Urinary bladder (tissue), 4 donors: Measurements from ENCODE around the gene CDH13. TPM values are rescaled to one million over a fixed set of nuclear protein-coding genes. Genes with fewer than 3 reads are reported as not detected.
A peak's percentile ranks its signal among the peaks of the same experiment; 100 is the strongest.

ENCODE experiments used
- DNase-seq: peaks from one replicate; pipeline ENCODE4 v3.0.0-alpha.2; 2015; ENCODE audit errors: extremely low spot score
- H3K27ac ChIP-seq: one replicate; pipeline ENCODE4 v1.5.1; 2013; ENCODE audit warnings: low read depth, mild to moderate bottlenecking, moderate library complexity
- H3K36me3 ChIP-seq: one replicate; pipeline ENCODE4 v1.6.1; 2013; ENCODE audit warnings: mild to moderate bottlenecking, moderate library complexity; ENCODE audit not compliant: insufficient read depth
- H3K4me1 ChIP-seq: one replicate; pipeline ENCODE4 v1.6.1; 2013; ENCODE audit warnings: mild to moderate bottlenecking, moderate library complexity; ENCODE audit not compliant: insufficient read depth
- H3K4me3 ChIP-seq: one replicate; pipeline ENCODE4 v1.5.1; 2013; ENCODE audit warnings: low read depth, low read length
- WGBS: extraction: QIAGEN DNeasy Blood & Tissue Kit; methylation state at CpG from one replicate; pipeline ENCODE4 v1.1.7; 2013; 5-methylcytosine and 5-hydroxymethylcytosine counted together
- polyA plus RNA-seq: library from polyadenylated mRNA; stranded (reverse); fragments of 200-250 nt; gene quantifications from one replicate; pipeline ENCODE4 v1.2.3, GENCODE V29; 2013
- total RNA-seq: library from RNA; depleted of rRNA; stranded (reverse); fragments of >200 nt; gene quantifications from one replicate; pipeline ENCODE4 v1.2.3, GENCODE V29; 2014
- donor health status: healthy with polysubstance abuse.
- donor health status: healthy.

Gene CDH13
- total and polyA plus RNA-seq, 2 donors = 18.9 to 21.5 TPM

DNA sequence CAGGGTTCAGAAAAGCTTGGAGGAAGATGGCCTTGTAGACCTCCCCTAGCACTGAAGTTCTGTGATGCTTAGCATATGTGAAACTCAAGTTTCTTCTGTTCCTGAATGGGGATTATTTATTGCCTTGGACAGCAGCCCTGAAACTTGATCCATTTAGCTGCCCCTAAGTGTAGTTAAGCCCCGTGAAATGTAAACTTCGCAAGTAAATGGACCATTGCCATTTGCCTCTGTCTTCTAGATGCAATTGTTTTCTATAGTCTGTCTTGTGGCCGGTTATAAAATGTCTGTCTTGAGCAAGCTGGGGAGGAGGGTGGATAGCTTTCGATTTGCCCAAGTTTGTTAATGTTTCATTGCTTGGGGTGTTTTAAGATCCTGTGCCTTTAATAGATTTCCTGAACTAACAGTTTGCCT lies 261.8 kb downstream of the CDH13 start:
- H3K4me1 ChIP-seq = no peaks in the 10 kb centered on the region
- H3K27ac ChIP-seq = no peak overlapping the region
- DNase-seq = peak; percentile 23
- no peak overlapping the region for H3K4me3 ChIP-seq
- 11% methylated on average over 4 of the region's 4 CpGs for WGBS
- H3K36me3 ChIP-seq = no peaks in the 10 kb centered on the region

DNA sequence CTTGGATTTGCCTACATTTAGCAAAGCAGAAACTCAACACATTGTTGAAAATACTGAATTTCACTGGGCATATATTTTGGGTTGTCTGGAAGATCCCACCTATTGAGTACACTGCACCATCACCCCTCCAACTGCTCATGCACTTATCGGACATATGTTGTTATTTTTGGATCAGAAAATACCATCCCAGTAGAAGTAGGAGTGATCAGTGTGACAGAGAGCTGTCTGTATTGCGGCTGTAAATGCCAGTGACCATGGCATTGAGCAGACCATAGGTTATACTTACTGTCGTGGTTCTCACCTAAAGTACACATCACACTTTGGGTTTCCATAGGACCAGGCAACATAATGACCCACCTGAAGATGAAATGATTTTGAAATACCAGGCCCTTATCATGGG lies 264.7 kb downstream of the CDH13 start:
- 89% methylated on average over 3 of the region's 3 CpGs for WGBS
- Histone ChIP-seq H3K27ac (no peak overlapping the region), H3K4me1 (no peaks in the 10 kb centered on the region), H3K36me3 (no peaks in the 10 kb centered on the region), H3K4me3 (no peak overlapping the region)
- no peak for DNase-seq

DNA sequence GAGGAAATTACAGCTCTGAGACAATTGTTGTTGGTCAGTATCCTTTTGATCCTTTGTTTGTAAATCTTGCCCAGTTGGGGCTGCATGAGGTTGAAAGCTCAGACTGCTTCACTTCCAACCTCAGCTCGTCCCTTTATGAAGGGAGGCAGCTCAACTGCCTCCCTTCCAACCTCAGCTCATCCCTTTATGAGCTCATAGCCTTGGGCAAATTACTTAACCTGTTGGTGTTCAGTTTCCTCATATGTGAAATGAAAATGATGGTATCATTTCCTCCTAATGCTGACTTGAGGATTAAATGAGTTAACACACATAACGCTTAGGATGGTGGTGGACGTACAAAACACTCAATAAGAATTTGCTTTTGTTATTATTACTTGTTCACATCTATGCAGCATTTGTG lies 265.1 kb downstream of the CDH13 start:
- Histone ChIP-seq H3K27ac (no peak overlapping the region), H3K4me3 (no peak overlapping the region), H3K36me3 (no peaks in the 10 kb centered on the region), H3K4me1 (no peaks in the 10 kb centered on the region)
- no peak for DNase-seq
- WGBS = 74% methylated on average over 3 of the region's 3 CpGs

DNA sequence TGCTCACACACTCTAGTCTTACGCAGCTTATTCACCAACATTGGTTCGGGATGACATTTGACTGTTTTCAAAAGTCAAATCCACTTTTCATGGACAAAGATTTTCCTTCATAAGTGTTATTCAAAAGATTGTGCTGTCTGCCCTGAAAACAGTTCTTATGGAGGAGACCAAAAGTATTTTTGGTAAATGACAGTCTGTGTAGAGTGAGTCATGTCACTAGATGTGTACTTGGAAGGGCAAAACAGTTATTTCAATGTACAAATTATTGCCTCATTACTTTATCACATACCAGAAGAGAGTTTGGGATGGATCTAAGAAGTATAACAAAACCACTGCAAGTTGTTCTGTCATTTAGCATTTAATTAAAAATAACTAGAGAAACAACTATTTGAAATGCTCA lies 265.6 kb downstream of the CDH13 start:
- no peak overlapping the region for H3K27ac ChIP-seq

DNA sequence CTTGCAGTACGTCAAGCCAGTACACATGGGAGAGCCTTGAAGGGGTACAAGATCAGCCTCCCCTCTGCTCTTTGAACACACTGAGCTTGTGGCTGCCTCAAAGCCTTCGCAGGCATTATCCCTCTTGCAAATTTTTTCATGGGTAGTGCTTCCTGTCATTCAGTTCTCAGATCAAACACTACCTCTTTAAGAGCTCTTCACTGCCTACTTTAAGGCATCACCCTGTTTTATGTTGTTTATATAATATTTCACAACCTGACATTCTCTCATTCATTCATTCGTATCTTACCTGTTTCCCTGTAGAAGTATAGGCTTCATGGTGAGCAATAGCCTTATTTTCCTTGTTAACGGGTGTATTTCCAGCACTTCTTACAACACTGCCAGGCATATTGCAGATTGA lies 269.1 kb downstream of the CDH13 start:
- H3K4me1 ChIP-seq = no peaks in the 10 kb centered on the region
- no peaks in the 10 kb centered on the region for H3K36me3 ChIP-seq
- H3K4me3 ChIP-seq = no peak overlapping the region
- DNase-seq = no peak
- H3K27ac ChIP-seq = no peak overlapping the region
- 66% methylated on average over 4 of the region's 4 CpGs for WGBS

More for the DNA sequence above, 265.6 kb downstream of the CDH13 start:
- Histone ChIP-seq H3K36me3 (no peaks in the 10 kb centered on the region), H3K4me3 (no peak overlapping the region), H3K4me1 (no peaks in the 10 kb centered on the region)
- no peak for DNase-seq
- 86% methylated on average over 2 of the region's 2 CpGs for whole genome bisulfite sequencing

DNA sequence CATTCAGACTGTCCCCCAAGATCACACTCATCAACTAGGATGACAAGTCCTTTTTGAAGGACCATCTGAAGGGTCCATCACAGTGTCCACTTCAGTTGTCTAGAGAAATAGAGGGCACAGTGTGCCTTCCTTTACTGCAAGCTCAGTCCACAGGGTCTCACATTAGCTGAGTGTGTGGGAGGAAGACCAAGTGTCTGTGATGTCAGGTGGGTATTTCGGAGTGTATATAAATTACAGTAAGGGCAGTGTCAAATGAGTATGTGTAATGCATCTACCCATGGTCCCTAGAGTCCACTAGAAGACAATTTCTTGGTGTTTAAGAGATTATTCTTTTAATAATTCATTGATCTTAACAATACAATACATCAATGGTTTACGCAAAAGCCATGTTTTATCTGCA lies 272.2 kb downstream of the CDH13 start:
- Histone ChIP-seq H3K4me1 (no peaks in the 10 kb centered on the region), H3K36me3 (no peaks in the 10 kb centered on the region), H3K4me3 (no peak overlapping the region), H3K27ac (no peak overlapping the region)
- WGBS = 92% methylated on average over 2 of the region's 2 CpGs
- no peak for DNase-seq

DNA sequence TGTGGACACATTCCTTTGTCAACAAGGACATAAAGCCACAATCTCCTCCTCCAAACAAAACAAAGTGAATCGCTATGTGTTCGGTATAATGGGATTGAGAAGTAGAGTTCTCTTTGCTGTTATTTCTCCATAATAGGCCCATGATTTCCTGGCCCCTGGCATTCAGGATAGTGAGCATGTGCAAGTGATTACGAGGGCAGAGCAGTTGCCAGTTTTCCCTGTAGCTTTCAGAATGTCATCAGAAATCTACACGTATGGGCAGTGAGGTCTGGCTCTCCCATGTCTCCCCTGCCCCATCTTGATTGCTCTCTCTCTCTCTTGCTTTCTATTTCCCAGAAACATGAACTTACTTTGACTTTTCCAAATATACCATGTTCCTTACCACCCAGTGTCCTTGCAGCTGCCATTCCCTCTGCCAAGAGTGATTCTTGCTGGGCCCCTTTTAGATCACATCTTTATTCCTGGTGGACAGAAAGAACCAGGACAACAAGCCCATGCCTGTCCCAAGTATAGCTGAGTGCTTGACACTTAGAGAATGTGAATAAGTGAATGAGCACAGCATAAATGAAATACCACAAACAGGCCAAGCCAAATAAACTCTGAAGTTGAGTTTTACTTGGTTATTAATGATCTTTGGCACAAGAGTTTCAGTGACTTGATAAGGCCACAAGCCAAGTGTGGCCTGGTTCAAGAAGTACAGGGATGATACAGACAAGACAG lies 273.1 kb downstream of the CDH13 start:
- H3K4me1 ChIP-seq = no peaks in the 10 kb centered on the region
- DNase-seq = no peak
- WGBS = 86% methylated on average over 4 of the region's 4 CpGs
- H3K36me3 ChIP-seq = no peaks in the 10 kb centered on the region
- H3K4me3 ChIP-seq = no peak overlapping the region
- no peak overlapping the region for H3K27ac ChIP-seq

DNA sequence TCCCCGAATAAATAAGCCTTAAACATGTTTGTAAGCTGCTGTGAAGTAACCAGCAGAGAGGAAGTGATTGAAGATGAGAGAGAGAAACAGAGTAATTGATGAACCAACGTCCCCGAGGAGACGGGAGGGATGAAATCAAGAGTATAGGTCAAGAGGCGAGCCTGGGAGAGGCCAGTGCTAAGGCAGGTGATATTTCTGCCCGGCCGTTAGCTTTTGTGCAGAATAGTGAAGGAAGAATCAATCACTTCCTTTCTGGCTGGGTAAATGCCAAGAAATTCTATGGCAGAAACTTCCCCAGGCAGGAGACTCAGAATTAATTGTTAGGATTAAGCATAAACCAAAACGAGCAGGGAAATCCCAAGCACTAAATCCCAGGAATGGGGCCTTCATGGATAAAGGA lies 273.8 kb downstream of the CDH13 start:
- Histone ChIP-seq H3K4me3 (no peak overlapping the region), H3K4me1 (no peaks in the 10 kb centered on the region), H3K36me3 (no peaks in the 10 kb centered on the region), H3K27ac (no peak overlapping the region)
- no peak for DNase-seq
- WGBS = 67% methylated on average over 8 of the region's 8 CpGs

DNA sequence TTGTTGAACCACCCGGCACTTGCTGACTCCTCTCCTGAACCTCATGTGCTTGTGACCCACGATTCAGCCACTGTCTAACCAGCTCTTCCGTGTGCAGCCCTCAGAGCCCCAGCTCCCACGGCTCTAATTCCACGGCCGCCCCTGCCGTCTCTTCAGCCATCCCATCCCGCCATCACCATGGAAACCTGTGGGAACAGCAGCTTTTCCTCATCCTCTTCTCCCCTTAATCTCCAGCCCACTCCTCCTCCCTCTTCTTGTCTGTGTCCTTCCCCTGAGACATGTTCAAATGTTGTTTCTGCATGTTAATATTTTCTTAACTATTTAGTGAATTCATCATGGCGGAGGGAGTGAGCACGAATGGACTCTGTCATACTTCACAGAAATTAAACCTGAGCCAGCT lies 285.2 kb downstream of the CDH13 start:
- no peaks in the 10 kb centered on the region for H3K4me1 ChIP-seq
- DNase-seq = no peak
- no peak overlapping the region for H3K27ac ChIP-seq
- no peaks in the 10 kb centered on the region for H3K36me3 ChIP-seq
- no peak overlapping the region for H3K4me3 ChIP-seq
- WGBS = 80% methylated on average over 10 of the region's 10 CpGs

DNA sequence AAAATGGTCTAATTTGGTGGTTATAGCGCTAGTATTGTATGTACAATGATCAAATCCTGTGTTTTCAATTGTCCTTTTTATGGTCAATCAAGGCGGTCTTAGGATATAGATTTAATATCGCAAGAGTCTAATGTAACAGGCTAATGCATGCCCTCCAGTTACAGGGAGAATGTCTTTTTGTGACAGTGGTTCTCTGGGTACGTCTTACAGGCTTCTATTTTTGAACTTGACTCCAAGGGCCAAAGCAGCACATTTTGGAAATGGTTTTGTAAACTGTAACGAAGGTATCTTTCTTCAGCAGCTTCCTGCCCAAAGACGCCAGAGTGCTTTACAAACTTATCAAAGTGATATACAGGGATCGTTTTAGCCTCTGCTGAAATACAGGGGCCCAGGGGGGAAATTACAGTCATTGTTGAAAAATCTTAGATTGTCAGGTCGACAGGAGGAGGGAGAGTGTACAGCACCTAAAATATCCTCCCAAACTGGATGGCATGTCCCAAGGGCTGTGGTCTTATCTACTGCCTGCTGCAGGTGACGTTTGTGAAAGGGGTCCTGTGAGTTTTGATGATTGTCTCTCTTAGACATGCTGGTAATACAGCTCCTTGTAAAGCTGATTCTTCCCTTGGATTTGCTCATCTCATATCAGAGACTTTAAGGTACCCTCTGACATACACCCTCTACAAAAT lies 288.5 kb downstream of the CDH13 start:
- H3K4me3 ChIP-seq = no peak overlapping the region
- H3K27ac ChIP-seq = no peak overlapping the region
- WGBS = 60% methylated on average over 9 of the region's 9 CpGs
- DNase-seq = no peak
- H3K4me1 ChIP-seq = no peaks in the 10 kb centered on the region
- peaks cover 1% of the 10 kb centered on the region for H3K36me3 ChIP-seq

DNA sequence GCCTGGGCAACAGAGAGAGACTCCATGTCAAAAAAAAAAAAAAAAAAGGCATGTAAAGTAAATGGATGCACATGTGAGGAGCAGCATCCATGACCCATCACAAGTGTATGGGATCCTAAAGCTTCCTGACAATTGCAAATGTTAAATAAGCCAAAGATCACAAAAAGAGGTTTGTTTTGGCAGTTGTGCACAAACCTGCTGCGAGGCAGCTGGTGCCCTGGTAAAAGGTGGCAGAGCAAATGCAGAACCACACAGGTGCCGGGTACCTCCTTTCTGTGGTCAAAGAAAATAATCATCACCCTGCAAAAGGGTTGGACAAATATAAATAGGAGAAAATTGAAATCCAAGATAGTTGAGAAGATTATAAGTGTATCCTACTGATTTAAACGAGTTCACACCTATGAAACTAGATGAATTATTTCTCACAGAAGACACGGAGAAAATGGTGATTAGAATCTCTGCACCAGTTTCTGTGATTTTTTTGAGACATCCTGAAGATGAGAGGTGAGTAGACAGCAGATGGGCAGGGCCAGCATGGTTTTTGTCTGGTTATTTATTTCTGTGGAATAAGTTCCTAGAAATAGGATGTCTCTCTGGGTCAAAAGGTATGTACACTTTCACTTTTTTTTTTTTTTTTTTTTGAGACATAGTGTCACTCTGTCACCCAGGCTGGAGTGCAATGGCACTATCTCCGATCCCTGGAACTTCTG lies 291.3 kb downstream of the CDH13 start:
- Histone ChIP-seq H3K27ac (no peak overlapping the region), H3K4me3 (no peak overlapping the region), H3K36me3 (peaks cover 1% of the 10 kb centered on the region), H3K4me1 (no peaks in the 10 kb centered on the region)
- no peak for DNase-seq
- WGBS = 85% methylated on average over 5 of the region's 5 CpGs

DNA sequence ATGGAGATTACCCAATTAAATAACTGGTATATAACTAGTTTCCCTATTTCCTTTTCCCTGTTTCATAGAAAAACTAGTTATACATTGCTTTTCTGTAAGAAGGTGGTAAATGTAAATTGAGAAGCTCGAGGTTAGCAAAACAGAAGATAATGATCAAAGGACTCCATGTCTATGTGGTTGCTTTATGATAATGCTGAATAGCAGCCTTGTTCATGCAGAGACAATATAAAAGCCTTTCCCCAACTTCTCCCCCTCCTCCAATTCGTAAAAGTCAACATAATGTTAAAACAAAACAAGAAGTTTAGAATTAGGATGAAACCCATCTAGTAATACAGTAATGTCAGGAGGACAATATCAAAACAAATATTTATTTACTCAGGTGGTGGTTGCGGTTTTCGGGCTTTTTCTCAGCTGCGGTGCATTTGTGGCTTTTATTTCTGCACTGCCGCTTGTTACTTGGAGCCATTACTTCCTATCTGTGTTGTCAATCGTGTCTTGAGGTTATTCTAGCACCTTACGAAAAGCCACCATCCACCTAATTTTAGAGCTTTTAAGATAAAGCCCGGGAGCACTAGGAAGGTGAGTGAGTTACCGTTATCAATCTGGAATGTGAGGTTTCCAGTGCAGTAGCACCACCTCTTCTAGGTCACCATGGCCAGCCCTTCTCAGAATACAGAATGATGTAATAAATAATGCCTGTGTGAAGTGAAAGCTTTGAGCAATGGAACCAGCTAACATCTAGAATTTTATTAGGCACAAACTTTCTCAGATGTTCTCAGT lies 297.5 kb downstream of the CDH13 start:
- no peak for DNase-seq
- Histone ChIP-seq H3K36me3 (no peaks in the 10 kb centered on the region), H3K4me1 (no peaks in the 10 kb centered on the region), H3K4me3 (no peak overlapping the region), H3K27ac (no peak overlapping the region)
- 40% methylated on average over 10 of the region's 10 CpGs for WGBS

DNA sequence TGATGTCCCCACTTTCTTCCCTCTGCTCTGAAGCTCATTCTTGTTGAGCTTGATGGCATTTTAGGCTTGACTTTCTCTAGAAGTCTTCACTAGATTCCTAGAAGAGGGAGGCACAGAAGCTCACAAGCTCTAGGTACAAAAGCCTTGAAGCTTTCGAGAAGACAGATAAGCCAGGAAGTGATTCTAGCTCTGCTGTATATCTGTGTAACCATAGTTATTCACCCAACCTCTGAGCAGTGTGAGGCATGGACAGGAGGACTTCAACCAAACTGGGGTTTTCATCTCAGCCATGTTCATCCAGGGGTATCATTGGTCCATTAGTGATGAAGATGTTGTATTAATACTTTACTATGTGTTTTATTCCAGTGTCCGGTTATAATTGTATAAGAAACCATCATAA lies 299.7 kb downstream of the CDH13 start:
- Histone ChIP-seq H3K4me1 (no peaks in the 10 kb centered on the region), H3K36me3 (no peaks in the 10 kb centered on the region)
- WGBS = 88% methylated on average over 2 of the region's 2 CpGs

More for the DNA sequence above, 299.7 kb downstream of the CDH13 start:
- Histone ChIP-seq H3K27ac (no peak overlapping the region), H3K4me3 (no peak overlapping the region)
- DNase-seq = no peak
